MM.1S (cell line): ENCODE measurements around the gene ADCY9.
"Not testable (repeated sequence)": the region's sequence is repeated elsewhere in the genome, so short reads cannot be mapped to it uniquely, and the experiment has no call there.

Experiments
- DNase-seq: peaks from one replicate; pipeline ENCODE4 v3.0.0-alpha.2; 2015
- H2AFZ ChIP-seq: fragments of 300-600 bp; sonication (generic); 2 replicates; pipeline ENCODE4 v1.6.0; 2016; ENCODE audit warnings: antibody characterized with exemption, low read length
- H3F3A ChIP-seq: fragments of 300-600 bp; sonication (generic); 2 replicates; pipeline ENCODE4 v1.6.1; 2016; ENCODE audit warnings: mild to moderate bottlenecking, antibody characterized with exemption, low read length, moderate library complexity, mixed read lengths; ENCODE audit not compliant: insufficient read depth
- H3K27ac ChIP-seq: fragments of 300-600 bp; sonication (generic); 2 replicates; pipeline ENCODE4 v1.5.1; 2016; ENCODE audit warnings: mild to moderate bottlenecking, low read length
- H3K27me3 ChIP-seq: fragments of 300-600 bp; sonication (generic); replicated peaks from 2 replicates; pipeline ENCODE4 v1.6.0; 2016; ENCODE audit warnings: low read length; ENCODE audit not compliant: insufficient read depth
- H3K36me3 ChIP-seq: fragments of 300-600 bp; sonication (generic); replicated peaks from 2 replicates; pipeline ENCODE4 v1.6.1; 2016; ENCODE audit warnings: mild to moderate bottlenecking, low read length, mixed read lengths; ENCODE audit not compliant: insufficient read depth
- H3K4me1 ChIP-seq: fragments of 300-600 bp; sonication (generic); 2 replicates; pipeline ENCODE4 v1.6.1; 2016; ENCODE audit warnings: low read length, mixed read lengths
- H3K4me2 ChIP-seq: fragments of 300-600 bp; sonication (generic); 2 replicates; pipeline ENCODE4 v1.6.0; 2016; ENCODE audit warnings: low read depth, low read length
- H3K4me3 ChIP-seq: fragments of 300-600 bp; sonication (generic); 2 replicates; pipeline ENCODE4 v1.5.1; 2016; ENCODE audit warnings: low read length, mixed read lengths
- H3K79me2 ChIP-seq: fragments of 300-600 bp; sonication (generic); 2 replicates; pipeline ENCODE4 v1.6.1; 2016; ENCODE audit warnings: mixed run types, low read length, mixed read lengths
- H3K9ac ChIP-seq: fragments of 300-600 bp; sonication (generic); 2 replicates; pipeline ENCODE4 v1.6.1; 2016; ENCODE audit warnings: low read length, mixed read lengths
- H3K9me2 ChIP-seq: fragments of 300-600 bp; sonication (generic); replicated peaks from 2 replicates; pipeline ENCODE4 v1.6.1; 2016; ENCODE audit warnings: mild to moderate bottlenecking, low read length, mixed read lengths; ENCODE audit not compliant: insufficient read depth
- H3K9me3 ChIP-seq: fragments of 300-600 bp; sonication (generic); replicated peaks from 2 replicates; pipeline ENCODE4 v1.6.1; 2016; ENCODE audit warnings: mild to moderate bottlenecking, low read length, mixed read lengths; ENCODE audit not compliant: insufficient read depth
- H4K20me1 ChIP-seq: fragments of 300-600 bp; sonication (generic); 2 replicates; pipeline ENCODE4 v1.6.1; 2016; ENCODE audit warnings: mild to moderate bottlenecking, low read length, moderate library complexity, mixed read lengths; ENCODE audit not compliant: insufficient read depth
- EZH2 ChIP-seq: fragments of 300-600 bp; sonication (generic); optimal IDR thresholded peaks from 2 replicates; pipeline ENCODE3; 2017; ENCODE audit warnings: low read depth, mild to moderate bottlenecking, antibody characterized with exemption, low read length, mixed read lengths
- EZH2phosphoT487 ChIP-seq: fragments of 300-600 bp; sonication (generic); IDR thresholded peaks from 2 replicates; pipeline ENCODE4 v1.6.1; 2018; ENCODE audit warnings: antibody characterized with exemption, low read length
- TF ChIP-seq, protein P1 (sequence below): fragments of 300-600 bp; sonication (generic); IDR thresholded peaks from 2 replicates; pipeline ENCODE4 v1.5.1; 2016; ENCODE audit warnings: antibody characterized with exemption, low read length, mixed read lengths

ADCY9 gene

DNA sequence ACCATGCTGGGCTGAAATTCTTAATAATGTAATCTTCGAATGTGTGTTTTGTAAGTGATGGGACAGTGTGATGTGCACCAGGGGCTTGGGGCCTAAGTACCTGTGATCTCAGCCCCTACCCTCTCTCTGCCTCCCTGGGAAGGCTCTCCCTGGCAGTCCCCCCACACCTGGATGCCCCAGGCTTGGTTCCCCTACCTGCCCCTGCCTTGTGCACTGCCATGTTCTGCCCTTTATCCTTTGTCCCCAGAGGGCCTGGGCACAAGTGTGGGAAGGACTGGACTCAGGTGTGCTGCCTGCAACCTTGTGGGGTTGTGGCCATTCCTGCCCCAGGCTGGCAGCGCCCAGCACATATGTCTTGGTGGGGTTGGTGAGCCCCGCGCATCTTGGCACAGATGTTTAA is 180.3 kb downstream of the ADCY9 start:
- no peak overlapping the region for H2AFZ ChIP-seq
- no peak for DNase-seq
- TF ChIP-seq, protein P1, sequence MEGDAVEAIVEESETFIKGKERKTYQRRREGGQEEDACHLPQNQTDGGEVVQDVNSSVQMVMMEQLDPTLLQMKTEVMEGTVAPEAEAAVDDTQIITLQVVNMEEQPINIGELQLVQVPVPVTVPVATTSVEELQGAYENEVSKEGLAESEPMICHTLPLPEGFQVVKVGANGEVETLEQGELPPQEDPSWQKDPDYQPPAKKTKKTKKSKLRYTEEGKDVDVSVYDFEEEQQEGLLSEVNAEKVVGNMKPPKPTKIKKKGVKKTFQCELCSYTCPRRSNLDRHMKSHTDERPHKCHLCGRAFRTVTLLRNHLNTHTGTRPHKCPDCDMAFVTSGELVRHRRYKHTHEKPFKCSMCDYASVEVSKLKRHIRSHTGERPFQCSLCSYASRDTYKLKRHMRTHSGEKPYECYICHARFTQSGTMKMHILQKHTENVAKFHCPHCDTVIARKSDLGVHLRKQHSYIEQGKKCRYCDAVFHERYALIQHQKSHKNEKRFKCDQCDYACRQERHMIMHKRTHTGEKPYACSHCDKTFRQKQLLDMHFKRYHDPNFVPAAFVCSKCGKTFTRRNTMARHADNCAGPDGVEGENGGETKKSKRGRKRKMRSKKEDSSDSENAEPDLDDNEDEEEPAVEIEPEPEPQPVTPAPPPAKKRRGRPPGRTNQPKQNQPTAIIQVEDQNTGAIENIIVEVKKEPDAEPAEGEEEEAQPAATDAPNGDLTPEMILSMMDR: no peak
- no peak for TF ChIP-seq EZH2
- TF ChIP-seq EZH2phosphoT487: no peak

DNA sequence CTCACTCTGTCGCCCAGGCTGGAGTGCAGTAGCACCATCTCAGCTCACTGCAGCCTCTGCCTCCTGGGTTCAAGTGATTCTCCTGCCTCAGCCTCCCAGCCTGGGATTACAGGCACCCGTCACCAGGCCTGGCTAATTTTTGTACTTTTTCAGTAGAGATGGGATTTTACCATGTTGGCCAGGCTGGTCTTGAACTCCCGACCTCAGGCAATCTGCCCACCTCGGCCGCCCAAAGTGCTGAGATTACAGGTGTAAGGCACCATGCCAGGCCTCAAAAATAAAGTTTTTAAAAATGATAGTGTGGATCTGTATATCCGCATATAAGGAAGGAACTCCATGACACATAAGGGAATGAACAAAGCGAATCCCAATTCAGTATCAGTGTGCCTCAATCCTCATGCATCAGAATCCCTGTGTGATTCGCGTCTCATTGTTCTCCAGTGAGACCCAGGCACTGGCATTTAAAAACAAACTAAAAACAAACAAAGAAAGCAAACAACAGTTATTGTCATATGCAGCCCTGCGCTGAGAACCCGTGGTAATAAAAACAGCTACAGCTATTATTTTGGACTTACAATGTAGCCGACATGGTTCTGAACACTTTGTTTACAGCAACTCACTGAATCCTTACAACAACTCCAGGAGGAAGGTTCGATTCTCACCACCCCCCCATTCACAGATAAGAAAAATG is 181.6 kb downstream of the ADCY9 start:
- Histone ChIP-seq H4K20me1 (no peaks in the 10 kb centered on the region), H3K9ac (no peak overlapping the region), H3K4me2 (no peak overlapping the region), H3K27ac (no peak overlapping the region), H3K27me3 (peaks cover 5% of the 10 kb centered on the region), H3K79me2 (no peaks in the 10 kb centered on the region), H3K36me3 (no peaks in the 10 kb centered on the region), H3K4me1 (no peaks in the 10 kb centered on the region), H3F3A (no peaks in the 10 kb centered on the region), H3K4me3 (no peak overlapping the region), H2AFZ (no peak overlapping the region), H3K9me2 (no peaks in the 10 kb centered on the region), H3K9me3 (no peaks in the 10 kb centered on the region)
- TF ChIP-seq EZH2 (no peak), EZH2phosphoT487 (no peak)
- TF ChIP-seq, protein P1: no peak
- DNase-seq: no peak

More for the DNA sequence above, 180.3 kb downstream of the ADCY9 start:
- Histone ChIP-seq H3K4me2 (no peak overlapping the region), H3K36me3 (no peaks in the 10 kb centered on the region), H3K4me1 (no peaks in the 10 kb centered on the region), H3K9me3 (no peaks in the 10 kb centered on the region), H3K4me3 (no peak overlapping the region), H3K9me2 (no peaks in the 10 kb centered on the region), H3K79me2 (no peaks in the 10 kb centered on the region), H3F3A (no peaks in the 10 kb centered on the region), H4K20me1 (no peaks in the 10 kb centered on the region), H3K27me3 (peaks cover 5% of the 10 kb centered on the region), H3K27ac (no peak overlapping the region), H3K9ac (no peak overlapping the region)

DNA sequence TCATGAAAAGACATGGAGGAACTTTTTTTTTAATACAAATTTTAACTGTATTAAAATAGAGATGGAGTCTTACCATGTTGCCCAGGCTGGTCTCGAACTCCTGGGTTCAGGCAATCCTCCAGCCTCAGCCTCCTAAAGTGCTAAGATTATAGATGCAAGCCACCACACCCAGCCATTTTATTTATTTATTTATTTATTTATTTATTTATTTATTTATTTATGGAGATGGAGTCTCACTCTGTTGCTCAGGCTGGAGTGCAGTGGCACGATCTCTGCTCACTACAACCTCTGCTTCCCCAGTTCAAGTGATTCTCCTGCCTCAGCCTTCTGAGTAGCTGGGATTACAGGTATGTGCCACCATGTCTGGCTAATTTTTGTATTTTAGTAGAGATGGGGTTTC is 189.1 kb downstream of the ADCY9 start:
- H2AFZ ChIP-seq, H3K4me1 ChIP-seq: not testable (repeated sequence)

DNA sequence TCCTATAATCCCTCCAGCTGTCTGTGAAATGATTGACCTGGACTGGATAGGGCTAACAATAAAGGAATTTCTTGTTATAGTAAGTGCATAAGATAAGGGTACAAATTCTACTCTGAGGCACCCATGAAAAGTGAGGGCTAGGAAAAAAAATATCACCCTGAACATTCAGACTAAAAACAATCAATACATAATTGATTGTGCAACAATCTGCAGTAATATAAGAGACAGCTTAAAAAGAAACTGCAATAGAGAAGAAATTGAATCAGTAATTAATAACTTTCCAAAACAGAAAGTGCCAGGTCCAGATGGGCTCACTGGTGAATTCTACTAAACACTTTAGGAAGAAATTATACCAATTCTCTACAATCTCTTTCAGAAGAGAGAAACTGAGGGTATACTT is 191.5 kb downstream of the ADCY9 start:
- H3K4me3 ChIP-seq: no peak overlapping the region
- no peak overlapping the region for H3K27ac ChIP-seq
- no peaks in the 10 kb centered on the region for H3K36me3 ChIP-seq

More for the DNA sequence above, 189.1 kb downstream of the ADCY9 start:
- not testable (repeated sequence) for H3K4me2 ChIP-seq, H3K79me2 ChIP-seq, H3K27me3 ChIP-seq, H3K9me2 ChIP-seq, H3K36me3 ChIP-seq, H4K20me1 ChIP-seq, H3K27ac ChIP-seq, H3K4me3 ChIP-seq, H3F3A ChIP-seq, H3K9ac ChIP-seq, H3K9me3 ChIP-seq, DNase-seq

More for the DNA sequence above, 191.5 kb downstream of the ADCY9 start:
- Histone ChIP-seq H3K4me1 (no peaks in the 10 kb centered on the region), H3K79me2 (no peaks in the 10 kb centered on the region), H3K9me3 (no peaks in the 10 kb centered on the region), H3F3A (no peaks in the 10 kb centered on the region), H2AFZ (no peak overlapping the region), H4K20me1 (no peaks in the 10 kb centered on the region), H3K9ac (no peak overlapping the region), H3K9me2 (no peaks in the 10 kb centered on the region), H3K4me2 (no peak overlapping the region), H3K27me3 (peaks cover 25% of the 10 kb centered on the region)
- TF ChIP-seq, protein P1: no peak
- TF ChIP-seq EZH2: no peak
- TF ChIP-seq EZH2phosphoT487: no peak
- DNase-seq: no peak
